ENCODE results near the gene MYG1.
A peak's percentile ranks its signal among the peaks of the same experiment; 100 is the strongest.

Gene MYG1, protein sequence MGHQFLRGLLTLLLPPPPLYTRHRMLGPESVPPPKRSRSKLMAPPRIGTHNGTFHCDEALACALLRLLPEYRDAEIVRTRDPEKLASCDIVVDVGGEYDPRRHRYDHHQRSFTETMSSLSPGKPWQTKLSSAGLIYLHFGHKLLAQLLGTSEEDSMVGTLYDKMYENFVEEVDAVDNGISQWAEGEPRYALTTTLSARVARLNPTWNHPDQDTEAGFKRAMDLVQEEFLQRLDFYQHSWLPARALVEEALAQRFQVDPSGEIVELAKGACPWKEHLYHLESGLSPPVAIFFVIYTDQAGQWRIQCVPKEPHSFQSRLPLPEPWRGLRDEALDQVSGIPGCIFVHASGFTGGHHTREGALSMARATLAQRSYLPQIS

DNA sequence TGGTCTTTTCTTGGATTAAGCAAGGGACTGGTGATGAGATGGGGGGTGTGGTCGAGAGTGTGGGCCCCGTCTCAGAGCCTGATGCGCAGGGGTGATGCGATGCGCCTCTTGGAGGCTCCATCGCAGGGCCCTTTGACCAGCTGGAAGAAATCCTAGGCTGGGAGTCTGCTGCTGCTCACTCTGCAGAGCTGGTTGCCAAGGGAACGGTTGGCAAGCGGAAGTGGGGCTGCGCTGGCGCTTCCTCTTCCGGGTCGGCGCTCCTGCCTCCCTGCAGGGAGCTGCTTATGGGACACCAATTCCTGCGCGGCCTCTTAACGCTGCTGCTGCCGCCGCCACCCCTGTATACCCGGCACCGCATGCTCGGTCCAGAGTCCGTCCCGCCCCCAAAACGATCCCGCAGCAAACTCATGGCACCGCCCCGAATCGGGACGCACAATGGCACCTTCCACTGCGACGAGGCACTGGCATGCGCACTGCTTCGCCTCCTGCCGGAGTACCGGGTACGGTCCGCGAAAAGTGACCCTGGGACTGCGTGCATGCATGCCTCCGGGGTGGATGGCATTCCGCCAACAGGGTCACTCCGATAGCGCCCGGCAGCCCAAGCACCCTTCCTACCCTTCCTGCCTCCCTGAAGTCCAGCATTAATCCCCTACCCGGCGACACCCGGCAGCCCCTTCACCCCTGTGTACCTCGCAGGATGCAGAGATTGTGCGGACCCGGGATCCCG, at the start of gene MYG1:
TSS of gene MYG1 (plus strand) at position 242 of the 727 bp plus-strand sequence. CDS start at position 285, 43 bp downstream.
- Histone ChIP-seq H3K4me1 (ENCODE audit: control insufficient read depth in 5 of 5, insufficient read depth in 5 of 5, low read length in 5 of 5) (peaks cover 12 to 68% (median 48%) of the 10 kb centered on the region in 5 donors), H3K36me3 (ENCODE audit: control insufficient read depth in 5 of 5, insufficient read depth in 5 of 5, low read length in 5 of 5) (peaks cover 4 to 33% (median 24%) of the 10 kb centered on the region in 5 donors), H3K4me3 (ENCODE audit: low read depth in 1 of 5, low read length in 5 of 5) (peak within 1 kb of the TSS; percentile 80 to 93 (median 87)), H3K27me3 (ENCODE audit: control insufficient read depth in 5 of 5, insufficient read depth in 4 of 5, low read length in 5 of 5) (no peaks in the 10 kb centered on the region), H3K9ac (ENCODE audit: low read length in 5 of 5) (peak within 1 kb of the TSS; percentile 52 to 91 (median 70)), H3K9me3 (ENCODE audit: control insufficient read depth in 5 of 5, low read length in 5 of 5) (no peaks in the 10 kb centered on the region), H3K27ac (ENCODE audit: low read depth, low read length) (peak within 1 kb of the TSS; percentile 94)

GRCh38 chr12:53251477-53252348, 47.8 kb upstream of the MYG1 start:
- Histone ChIP-seq H3K27ac (ENCODE audit: low read depth, low read length) (peak overlapping the region; percentile 91), H3K4me1 (ENCODE audit: control insufficient read depth in 5 of 5, insufficient read depth in 5 of 5, low read length in 5 of 5) (peaks cover 9 to 31% (median 30%) of the 10 kb centered on the region in 5 donors), H3K4me3 (ENCODE audit: low read depth in 1 of 5, low read length in 5 of 5) (peak overlapping the region; percentile 81 to 96 (median 88)), H3K9ac (ENCODE audit: low read length in 5 of 5) (peak overlapping the region; percentile 86 to 94 (median 92)), H3K9me3 (ENCODE audit: control insufficient read depth in 5 of 5, low read length in 5 of 5) (no peaks in the 10 kb centered on the region), H3K36me3 (ENCODE audit: control insufficient read depth in 5 of 5, insufficient read depth in 5 of 5, low read length in 5 of 5) (peaks cover 0 to 22% (median 20%) of the 10 kb centered on the region in 5 donors), H3K27me3 (ENCODE audit: control insufficient read depth in 5 of 5, insufficient read depth in 4 of 5, low read length in 5 of 5) (no peaks in the 10 kb centered on the region)

DNA sequence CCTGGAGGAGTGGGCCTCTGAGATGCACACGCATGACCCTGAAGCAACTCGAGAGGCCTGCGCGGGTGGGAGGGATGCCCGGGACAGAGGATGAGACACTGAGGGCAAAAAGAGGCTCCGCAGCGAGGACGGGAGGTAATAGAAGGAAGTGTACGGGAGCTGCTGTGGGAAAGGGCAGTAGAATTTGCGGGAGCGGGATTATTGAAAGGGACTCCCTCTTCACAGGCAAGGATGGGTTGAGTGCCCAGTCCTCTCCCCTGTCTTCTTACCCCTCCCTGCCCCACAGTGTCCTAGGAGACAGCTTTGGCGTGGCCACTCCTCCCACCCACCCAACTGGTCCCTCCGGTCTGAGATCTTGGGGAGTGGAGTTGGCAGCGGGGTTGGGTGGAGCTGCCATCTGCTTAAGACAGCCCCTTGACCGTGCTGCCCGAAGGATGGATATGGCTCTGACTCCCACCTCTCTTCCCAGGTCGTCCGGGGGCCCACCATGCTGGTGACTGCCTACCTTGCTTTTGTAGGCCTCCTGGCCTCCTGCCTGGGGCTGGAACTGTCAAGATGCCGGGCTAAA, 47.1 kb upstream of the MYG1 start:
- Histone ChIP-seq H3K27ac (ENCODE audit: low read depth, low read length) (peak overlapping the region; percentile 91), H3K4me1 (ENCODE audit: control insufficient read depth in 5 of 5, insufficient read depth in 5 of 5, low read length in 5 of 5) (peaks cover 9 to 31% (median 30%) of the 10 kb centered on the region in 5 donors), H3K9ac (ENCODE audit: low read length in 5 of 5) (peak overlapping the region; percentile 86 to 94 (median 92)), H3K4me3 (ENCODE audit: low read depth in 1 of 5, low read length in 5 of 5) (peak overlapping the region; percentile 81 to 96 (median 88)), H3K36me3 (ENCODE audit: control insufficient read depth in 5 of 5, insufficient read depth in 5 of 5, low read length in 5 of 5) (peaks cover 0 to 22% (median 20%) of the 10 kb centered on the region in 5 donors), H3K9me3 (ENCODE audit: control insufficient read depth in 5 of 5, low read length in 5 of 5) (no peaks in the 10 kb centered on the region), H3K27me3 (ENCODE audit: control insufficient read depth in 5 of 5, insufficient read depth in 4 of 5, low read length in 5 of 5) (no peaks in the 10 kb centered on the region)

DNA sequence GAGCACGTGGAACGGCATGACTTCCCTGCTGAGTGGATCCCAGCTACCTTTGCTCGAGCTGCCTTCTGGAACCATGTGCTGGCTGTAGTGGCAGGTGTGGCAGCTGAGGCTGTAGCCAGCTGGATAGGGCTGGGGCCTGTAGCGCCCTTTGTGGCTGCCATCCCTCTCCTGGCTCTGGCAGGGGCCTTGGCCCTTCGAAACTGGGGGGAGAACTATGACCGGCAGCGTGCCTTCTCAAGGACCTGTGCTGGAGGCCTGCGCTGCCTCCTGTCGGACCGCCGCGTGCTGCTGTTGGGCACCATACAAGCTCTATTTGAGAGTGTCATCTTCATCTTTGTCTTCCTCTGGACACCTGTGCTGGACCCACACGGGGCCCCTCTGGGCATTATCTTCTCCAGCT, 46.2 kb upstream of the MYG1 start:
- peaks cover 0 to 22% (median 20%) of the 10 kb centered on the region in 5 donors for H3K36me3 ChIP-seq (ENCODE audit: control insufficient read depth in 5 of 5, insufficient read depth in 5 of 5, low read length in 5 of 5)
- no peaks in the 10 kb centered on the region for H3K9me3 ChIP-seq (ENCODE audit: control insufficient read depth in 5 of 5, low read length in 5 of 5)
- peaks cover 9 to 31% (median 30%) of the 10 kb centered on the region in 5 donors for H3K4me1 ChIP-seq (ENCODE audit: control insufficient read depth in 5 of 5, insufficient read depth in 5 of 5, low read length in 5 of 5)
- no peaks in the 10 kb centered on the region for H3K27me3 ChIP-seq (ENCODE audit: control insufficient read depth in 5 of 5, insufficient read depth in 4 of 5, low read length in 5 of 5)
- peak overlapping the region in 3 of 5 donors; percentile 44 to 94 (median 92) for H3K9ac ChIP-seq (ENCODE audit: low read length in 5 of 5)
- H3K27ac ChIP-seq (ENCODE audit: low read depth, low read length), result peak overlapping the region; percentile 91
- H3K4me3 ChIP-seq (ENCODE audit: low read depth in 1 of 5, low read length in 5 of 5), result peak overlapping the region in 3 of 5 donors; percentile 81 to 89 (median 83)

DNA sequence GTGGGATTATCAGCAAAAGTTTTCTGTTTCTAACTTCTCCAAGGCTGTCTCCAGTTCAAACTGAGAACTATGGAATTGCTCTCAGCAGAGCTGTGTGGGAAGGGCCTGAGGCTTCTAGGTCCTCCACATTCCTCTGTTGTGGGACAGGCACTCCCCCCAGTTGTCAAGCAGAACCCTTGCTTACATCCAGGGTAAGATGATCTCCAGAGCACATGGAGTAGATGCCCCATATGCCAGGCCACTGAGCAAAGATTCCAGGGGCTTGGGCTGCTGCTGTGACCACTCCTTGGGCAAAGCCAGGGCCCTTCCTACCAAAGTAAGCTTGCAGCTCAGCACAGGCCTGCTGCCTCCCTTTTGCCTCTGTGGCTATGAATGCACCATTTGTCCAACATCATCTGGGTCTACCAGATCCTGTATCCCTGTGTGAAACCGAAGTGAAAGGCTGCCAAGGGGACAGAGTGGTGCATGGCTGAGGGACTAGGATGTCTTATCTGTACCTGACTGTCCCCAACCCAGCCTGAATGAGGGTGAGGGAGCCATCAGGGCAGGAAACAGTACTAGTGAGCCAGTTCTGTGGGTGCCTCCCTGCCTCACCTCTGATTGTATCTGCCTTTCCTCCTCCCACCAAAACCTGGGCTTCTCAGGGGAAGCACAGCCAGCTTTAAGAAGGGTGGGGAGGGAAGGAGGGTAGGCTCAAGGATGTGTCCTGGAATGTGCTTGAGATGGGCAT, 44.5 kb upstream of the MYG1 start:
- no peak overlapping the region for H3K4me3 ChIP-seq (ENCODE audit: low read depth in 1 of 5, low read length in 5 of 5)
- H3K9me3 ChIP-seq (ENCODE audit: control insufficient read depth in 5 of 5, low read length in 5 of 5), result no peaks in the 10 kb centered on the region
- no peaks in the 10 kb centered on the region for H3K27me3 ChIP-seq (ENCODE audit: control insufficient read depth in 5 of 5, insufficient read depth in 4 of 5, low read length in 5 of 5)
- no peak overlapping the region for H3K9ac ChIP-seq (ENCODE audit: low read length in 5 of 5)
- peaks cover 9 to 31% (median 30%) of the 10 kb centered on the region in 5 donors for H3K4me1 ChIP-seq (ENCODE audit: control insufficient read depth in 5 of 5, insufficient read depth in 5 of 5, low read length in 5 of 5)
- H3K36me3 ChIP-seq (ENCODE audit: control insufficient read depth in 5 of 5, insufficient read depth in 5 of 5, low read length in 5 of 5), result peaks cover 0 to 22% (median 20%) of the 10 kb centered on the region in 5 donors
- H3K27ac ChIP-seq (ENCODE audit: low read depth, low read length), result no peak overlapping the region

- Histone ChIP-seq H3K4me1 (ENCODE audit: control insufficient read depth in 5 of 5, insufficient read depth in 5 of 5, low read length in 5 of 5) (peaks cover 7 to 29% (median 27%) of the 10 kb centered on the region in 5 donors), H3K9me3 (ENCODE audit: control insufficient read depth in 5 of 5, low read length in 5 of 5) (no peaks in the 10 kb centered on the region), H3K27ac (ENCODE audit: low read depth, low read length) (no peak overlapping the region), H3K27me3 (ENCODE audit: control insufficient read depth in 5 of 5, insufficient read depth in 4 of 5, low read length in 5 of 5) (no peaks in the 10 kb centered on the region), H3K9ac (ENCODE audit: low read length in 5 of 5) (no peak overlapping the region), H3K36me3 (ENCODE audit: control insufficient read depth in 5 of 5, insufficient read depth in 5 of 5, low read length in 5 of 5) (peaks cover 0 to 22% (median 20%) of the 10 kb centered on the region in 5 donors), H3K4me3 (ENCODE audit: low read depth in 1 of 5, low read length in 5 of 5) (no peak overlapping the region)
Observed at GRCh38 chr12:53255996-53256395, 43.5 kb upstream of the MYG1 start.

- H3K9me3 ChIP-seq (ENCODE audit: control insufficient read depth in 5 of 5, low read length in 5 of 5), result no peaks in the 10 kb centered on the region
- H3K9ac ChIP-seq (ENCODE audit: low read length in 5 of 5), result no peak overlapping the region
- H3K4me1 ChIP-seq (ENCODE audit: control insufficient read depth in 5 of 5, insufficient read depth in 5 of 5, low read length in 5 of 5), result peaks cover 0 to 3% (median 3%) of the 10 kb centered on the region in 5 donors
- H3K27ac ChIP-seq (ENCODE audit: low read depth, low read length), result no peak overlapping the region
- H3K36me3 ChIP-seq (ENCODE audit: control insufficient read depth in 5 of 5, insufficient read depth in 5 of 5, low read length in 5 of 5), result peaks cover 0 to 15% (median 13%) of the 10 kb centered on the region in 5 donors
- H3K27me3 ChIP-seq (ENCODE audit: control insufficient read depth in 5 of 5, insufficient read depth in 4 of 5, low read length in 5 of 5), result no peaks in the 10 kb centered on the region
- H3K4me3 ChIP-seq (ENCODE audit: low read depth in 1 of 5, low read length in 5 of 5), result no peak overlapping the region
Observed at GRCh38 chr12:53258541-53259539, 40.7 kb upstream of the MYG1 start.

- H3K36me3 ChIP-seq (ENCODE audit: control insufficient read depth in 5 of 5, insufficient read depth in 5 of 5, low read length in 5 of 5), result peaks cover 0 to 7% (median 7%) of the 10 kb centered on the region in 5 donors
- no peak overlapping the region for H3K9ac ChIP-seq (ENCODE audit: low read length in 5 of 5)
- no peak overlapping the region for H3K4me3 ChIP-seq (ENCODE audit: low read depth in 1 of 5, low read length in 5 of 5)
- H3K27ac ChIP-seq (ENCODE audit: low read depth, low read length), result no peak overlapping the region
- no peaks in the 10 kb centered on the region for H3K27me3 ChIP-seq (ENCODE audit: control insufficient read depth in 5 of 5, insufficient read depth in 4 of 5, low read length in 5 of 5)
- no peaks in the 10 kb centered on the region for H3K9me3 ChIP-seq (ENCODE audit: control insufficient read depth in 5 of 5, low read length in 5 of 5)
- no peaks in the 10 kb centered on the region for H3K4me1 ChIP-seq (ENCODE audit: control insufficient read depth in 5 of 5, insufficient read depth in 5 of 5, low read length in 5 of 5)
Observed at GRCh38 chr12:53259891-53260290, 39.6 kb upstream of the MYG1 start.
